Upper lobe of right lung (tissue), 1 donor: Measurements from ENCODE around the gene OGT. TPM values are rescaled to one million over a fixed set of nuclear protein-coding genes. Genes with fewer than 3 reads are reported as not detected.
"Not testable (repeated sequence)": the region's sequence is repeated elsewhere in the genome, so short reads cannot be mapped to it uniquely, and the experiment has no call there.

Experiments used
- ATAC-seq: fragments of 200-7000 bp; cut with Tn5 transposase; one replicate; pipeline ENCODE4 v1.9.1; 2020; ENCODE audit warnings: mild to moderate bottlenecking, moderate library complexity
- DNase-seq: peaks from one replicate; pipeline ENCODE4 v3.0.0-alpha.2; 2020
- H3K27ac ChIP-seq: fragments of 200-600 bp; one replicate; pipeline ENCODE4 v1.8.0; 2022
- H3K27me3 ChIP-seq: fragments of 200-600 bp; one replicate; pipeline ENCODE4 v1.8.0; 2022; ENCODE audit warnings: mild to moderate bottlenecking
- H3K36me3 ChIP-seq: fragments of 200-600 bp; one replicate; pipeline ENCODE4 v1.8.0; 2022
- H3K4me1 ChIP-seq: fragments of 200-600 bp; one replicate; pipeline ENCODE4 v1.8.0; 2022
- H3K4me3 ChIP-seq: fragments of 200-600 bp; one replicate; pipeline ENCODE4 v1.8.0; 2022; ENCODE audit warnings: mild to moderate bottlenecking
- H3K9me3 ChIP-seq: fragments of 200-600 bp; one replicate; pipeline ENCODE4 v1.8.0; 2022
- intact Hi-C: fragments of 100-400 bp; cut with DNase I; formaldehyde crosslinking; loops from one replicate; pipeline ENCODE4 v1.11.0; 2022
- total RNA-seq: library from RNA; stranded (reverse); fragmentation: NEBNext Ultra II Directional; extraction: Animal tissue kit (Norgen Biotek cat#: 25700); gene quantifications from one replicate; pipeline ENCODE4 v1.2.1, GENCODE V29; 2021
- TF ChIP-seq, protein P1 (sequence below): fragments of 200-600 bp; IDR thresholded peaks from one replicate; pipeline ENCODE4 v1.8.0; 2022; ENCODE audit warnings: antibody characterized with exemption
- donor health status: DM: no; HTN: yes; CAD: no; lungs with severe emphysema.

OGT gene
- total RNA-seq, 1 donor from 2014 or later: 129 TPM

GRCh38 chrX:71579136-71579989, 46.5 kb downstream of the OGT start:
- Histone ChIP-seq H3K27me3 (no peaks in the 10 kb centered on the region), H3K36me3 (peaks cover 15% of the 10 kb centered on the region), H3K9me3 (no peaks in the 10 kb centered on the region), H3K4me3 (no peak overlapping the region), H3K4me1 (no peaks in the 10 kb centered on the region), H3K27ac (no peak overlapping the region)
- intact Hi-C loops: loop anchor here (10.0 kb wide), 1 partner anchor 195 kb away; no protein-coding TSS in a partner anchor
- no peak for ATAC-seq
- no peak for DNase-seq
- TF ChIP-seq, protein P1, sequence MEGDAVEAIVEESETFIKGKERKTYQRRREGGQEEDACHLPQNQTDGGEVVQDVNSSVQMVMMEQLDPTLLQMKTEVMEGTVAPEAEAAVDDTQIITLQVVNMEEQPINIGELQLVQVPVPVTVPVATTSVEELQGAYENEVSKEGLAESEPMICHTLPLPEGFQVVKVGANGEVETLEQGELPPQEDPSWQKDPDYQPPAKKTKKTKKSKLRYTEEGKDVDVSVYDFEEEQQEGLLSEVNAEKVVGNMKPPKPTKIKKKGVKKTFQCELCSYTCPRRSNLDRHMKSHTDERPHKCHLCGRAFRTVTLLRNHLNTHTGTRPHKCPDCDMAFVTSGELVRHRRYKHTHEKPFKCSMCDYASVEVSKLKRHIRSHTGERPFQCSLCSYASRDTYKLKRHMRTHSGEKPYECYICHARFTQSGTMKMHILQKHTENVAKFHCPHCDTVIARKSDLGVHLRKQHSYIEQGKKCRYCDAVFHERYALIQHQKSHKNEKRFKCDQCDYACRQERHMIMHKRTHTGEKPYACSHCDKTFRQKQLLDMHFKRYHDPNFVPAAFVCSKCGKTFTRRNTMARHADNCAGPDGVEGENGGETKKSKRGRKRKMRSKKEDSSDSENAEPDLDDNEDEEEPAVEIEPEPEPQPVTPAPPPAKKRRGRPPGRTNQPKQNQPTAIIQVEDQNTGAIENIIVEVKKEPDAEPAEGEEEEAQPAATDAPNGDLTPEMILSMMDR: no peak

DNA sequence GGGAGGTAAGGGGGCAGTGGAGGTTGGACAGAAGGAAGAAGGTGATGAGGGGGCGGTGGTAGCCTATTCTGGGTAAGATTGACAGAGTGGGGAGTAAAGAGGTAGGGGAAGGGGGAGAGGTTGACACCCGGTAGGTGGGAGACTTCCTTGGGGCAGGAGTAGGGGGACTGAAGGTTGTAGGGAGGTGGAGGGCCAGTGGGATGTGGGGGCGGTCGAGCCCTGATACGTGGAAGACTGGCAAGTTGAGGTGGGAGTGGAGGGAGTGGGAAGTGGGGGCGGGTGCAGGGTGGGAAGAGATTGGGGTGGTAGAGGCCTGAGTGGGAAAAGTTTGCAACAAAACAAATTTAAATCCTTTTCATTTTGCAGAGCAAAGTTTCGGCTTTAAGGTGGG, 47.1 kb downstream of the OGT start:
- ATAC-seq (no peak), DNase-seq (no peak)
- intact Hi-C loops: loop anchor here (10.0 kb wide), 1 partner anchor 195 kb away; no protein-coding TSS in a partner anchor
- Histone ChIP-seq H3K4me1 (no peaks in the 10 kb centered on the region), H3K9me3 (no peaks in the 10 kb centered on the region), H3K36me3 (peaks cover 10% of the 10 kb centered on the region), H3K27ac (no peak overlapping the region), H3K27me3 (no peaks in the 10 kb centered on the region), H3K4me3 (no peak overlapping the region)
- TF ChIP-seq, protein P1: no peak

DNA sequence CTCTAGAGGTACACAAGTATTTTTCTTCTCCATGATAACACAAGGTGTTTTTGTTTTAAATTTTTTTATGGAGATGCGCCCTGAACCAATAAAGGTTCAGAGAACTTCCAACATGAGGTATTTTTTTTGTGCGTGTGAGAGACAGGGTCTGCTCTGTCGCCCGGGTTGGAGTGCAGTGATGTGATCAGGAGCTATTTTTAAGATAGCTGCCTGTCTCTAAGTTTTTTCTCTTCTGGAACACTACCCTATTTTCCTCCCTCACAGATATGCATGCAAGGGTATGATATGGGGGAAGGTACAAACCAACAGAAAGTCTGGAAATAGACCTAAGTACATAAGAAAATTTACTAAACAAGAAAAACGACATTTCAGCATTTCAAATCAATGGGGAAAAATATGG, 48.3 kb downstream of the OGT start:
- no peaks in the 10 kb centered on the region for H3K27me3 ChIP-seq
- TF ChIP-seq, protein P1: no peak
- no peaks in the 10 kb centered on the region for H3K9me3 ChIP-seq
- ATAC-seq: no peak
- intact Hi-C loops: no loop called here
- H3K27ac ChIP-seq: no peak overlapping the region
- no peaks in the 10 kb centered on the region for H3K36me3 ChIP-seq
- H3K4me1 ChIP-seq: no peaks in the 10 kb centered on the region
- no peak overlapping the region for H3K4me3 ChIP-seq
- no peak for DNase-seq

- intact Hi-C loops: no loop called here
- no peak for ATAC-seq
- Histone ChIP-seq H3K4me1 (no peaks in the 10 kb centered on the region), H3K36me3 (no peaks in the 10 kb centered on the region), H3K4me3 (no peak overlapping the region), H3K27me3 (no peaks in the 10 kb centered on the region), H3K9me3 (no peaks in the 10 kb centered on the region), H3K27ac (no peak overlapping the region)
- TF ChIP-seq, protein P1: no peak
- no peak for DNase-seq
These were observed 54.0 kb downstream of the OGT start for GRCh38 chrX:71586929-71587328.

GRCh38 chrX:71593210-71593609, 60.3 kb downstream of the OGT start:
- H3K4me3 ChIP-seq, H3K27ac ChIP-seq, H3K9me3 ChIP-seq, H3K4me1 ChIP-seq, ATAC-seq, H3K36me3 ChIP-seq, H3K27me3 ChIP-seq, intact Hi-C loops, DNase-seq: not testable (repeated sequence)

DNA sequence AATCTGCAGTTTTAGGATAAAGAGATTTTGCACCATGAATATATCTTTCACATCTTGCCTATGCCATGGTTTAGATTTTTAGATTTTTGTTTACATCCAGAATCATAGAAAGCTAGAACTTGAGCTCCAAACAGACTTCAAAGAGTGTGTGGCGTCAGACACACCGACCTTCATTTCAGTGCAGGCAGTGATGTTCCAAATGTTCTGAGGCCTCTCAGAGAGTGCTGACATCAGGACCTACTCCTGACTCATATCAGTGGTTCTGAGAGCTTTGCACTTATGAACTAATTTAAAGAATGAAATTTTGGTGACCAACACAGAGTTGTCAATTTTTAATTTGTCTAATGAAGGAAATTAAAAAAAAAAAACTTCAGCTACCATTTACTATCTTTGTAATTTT, 67.1 kb downstream of the OGT start:
- DNase-seq: no peak
- H3K27ac ChIP-seq: no peak overlapping the region
- peaks cover 13% of the 10 kb centered on the region for H3K36me3 ChIP-seq
- H3K4me3 ChIP-seq: no peak overlapping the region
- H3K27me3 ChIP-seq: no peaks in the 10 kb centered on the region
- TF ChIP-seq, protein P1: no peak
- intact Hi-C loops: no loop called here
- no peak for ATAC-seq
- no peaks in the 10 kb centered on the region for H3K9me3 ChIP-seq
- no peaks in the 10 kb centered on the region for H3K4me1 ChIP-seq
